ENCODE results near the gene SLC27A6. TPM values are rescaled to one million over a fixed set of nuclear protein-coding genes. Genes with fewer than 3 reads are reported as not detected.

The SLC27A6 gene
- total RNA-seq, 4 donors from 2014 or later = 0.67 to 80.1 (median 33.4) TPM

- ATAC-seq = no peak
- Histone ChIP-seq H3K4me1 (no peaks in the 10 kb centered on the region), H3K9me3 (peaks cover 0 to 13% (median 0%) of the 10 kb centered on the region in 3 donors), H3K27me3 (no peaks in the 10 kb centered on the region), H3K4me3 (no peak overlapping the region), H3K27ac (no peak overlapping the region), H3K36me3 (no peaks in the 10 kb centered on the region)
- TF ChIP-seq POLR2A (IDR thresholded peaks at IDR 0.05) (no peak), EP300 (IDR thresholded peaks at IDR 0.05) (no peak), POLR2AphosphoS5 (IDR thresholded peaks at IDR 0.05) (no peak), CTCF (IDR thresholded peaks at IDR 0.05) (no peak)
- WGBS, 2 donors (ENCODE audit: low coverage in 1 of 2) = 30 to 31% methylated on average over 2 of the region's 2 CpGs
Measured at GRCh38 chr5:128956164-128956563, 9.1 kb upstream of the SLC27A6 start.

GRCh38 chr5:128962211-128962610, 3.1 kb upstream of the SLC27A6 start:
- Histone ChIP-seq H3K4me3 (no peak overlapping the region), H3K36me3 (no peaks in the 10 kb centered on the region), H3K4me1 (peaks cover 0 to 15% (median 0%) of the 10 kb centered on the region in 3 donors), H3K27me3 (no peaks in the 10 kb centered on the region), H3K27ac (no peak overlapping the region), H3K9me3 (peaks cover 0 to 13% (median 0%) of the 10 kb centered on the region in 3 donors)
- TF ChIP-seq POLR2A (IDR thresholded peaks at IDR 0.05) = no peak
- TF ChIP-seq CTCF (IDR thresholded peaks at IDR 0.05) = no peak
- TF ChIP-seq EP300 (IDR thresholded peaks at IDR 0.05) = no peak
- TF ChIP-seq POLR2AphosphoS5 (IDR thresholded peaks at IDR 0.05) = no peak
- ATAC-seq = no peak
- WGBS, 2 donors (ENCODE audit: low coverage in 1 of 2) = 68 to 93% methylated on average over 5 to 6 of the region's 6 CpGs

GRCh38 chr5:128965638-128966302, 482 bp downstream of the SLC27A6 start:
- Histone ChIP-seq H3K9me3 (peaks cover 0 to 3% (median 0%) of the 10 kb centered on the region in 3 donors), H3K27me3 (no peaks in the 10 kb centered on the region), H3K4me1 (peaks cover 0 to 15% (median 0%) of the 10 kb centered on the region in 3 donors), H3K27ac (peak overlapping the region; percentile 1 to 86 (median 78)), H3K36me3 (no peaks in the 10 kb centered on the region), H3K4me3 (peak overlapping the region; percentile 41 to 61)
- no peak for TF ChIP-seq POLR2AphosphoS5 (IDR thresholded peaks at IDR 0.05)
- no peak for TF ChIP-seq POLR2A (IDR thresholded peaks at IDR 0.05)
- TF ChIP-seq CTCF (IDR thresholded peaks at IDR 0.05) = no peak
- TF ChIP-seq EP300 (IDR thresholded peaks at IDR 0.05) = no peak
- WGBS, 2 donors (ENCODE audit: low coverage in 1 of 2) = 24 to 53% methylated on average over 2 to 9 of the region's 24 CpGs
- peak; percentile 50 for ATAC-seq

- no peaks in the 10 kb centered on the region for H3K27me3 ChIP-seq
- H3K4me3 ChIP-seq = peak overlapping the region; percentile 41 to 61
- no peaks in the 10 kb centered on the region for H3K9me3 ChIP-seq
- TF ChIP-seq CTCF (IDR thresholded peaks at IDR 0.05) (peak in 1 of 4 experiments; percentile 17), POLR2A (IDR thresholded peaks at IDR 0.05) (no peak)
- H3K36me3 ChIP-seq = no peaks in the 10 kb centered on the region
- peaks cover 0 to 15% (median 0%) of the 10 kb centered on the region in 3 donors for H3K4me1 ChIP-seq
- peak overlapping the region in 2 of 4 donors; percentile 79 to 86 for H3K27ac ChIP-seq
- no peak for ATAC-seq
- 48 to 80% methylated on average over 9 to 10 of the region's 12 CpGs for WGBS, 2 donors (ENCODE audit: low coverage in 1 of 2)
Measured at GRCh38 chr5:128966375-128966774, 1.1 kb downstream of the SLC27A6 start.

GRCh38 chr5:128966846-128967245, 1.6 kb downstream of the SLC27A6 start:
- H3K4me1 ChIP-seq = peaks cover 0 to 15% (median 0%) of the 10 kb centered on the region in 3 donors
- H3K4me3 ChIP-seq = peak overlapping the region; percentile 41 to 61
- WGBS, 2 donors (ENCODE audit: low coverage in 1 of 2) = 47 to 94% methylated on average over 3 of the region's 3 CpGs
- no peaks in the 10 kb centered on the region for H3K36me3 ChIP-seq
- no peak for ATAC-seq
- peak overlapping the region in 1 of 4 donors; percentile 86 for H3K27ac ChIP-seq
- TF ChIP-seq EP300 (IDR thresholded peaks at IDR 0.05) (no peak), POLR2AphosphoS5 (IDR thresholded peaks at IDR 0.05) (no peak), POLR2A (IDR thresholded peaks at IDR 0.05) (no peak), CTCF (IDR thresholded peaks at IDR 0.05) (no peak)
- no peaks in the 10 kb centered on the region for H3K27me3 ChIP-seq
- no peaks in the 10 kb centered on the region for H3K9me3 ChIP-seq

Measured in gastroesophageal sphincter (tissue), 4 donors.